HepG2 (cell line): ENCODE results near the gene MDM4. TPM values are rescaled to one million over a fixed set of nuclear protein-coding genes. Genes with fewer than 3 reads are reported as not detected.

ENCODE experiments used
- DPF2 ChIP-seq: sonication (generic); formaldehyde crosslinking; IDR thresholded peaks from 2 replicates; pipeline ENCODE4 v1.4.0; 2020; ENCODE audit warnings: mild to moderate bottlenecking, low read depth, missing genetic modification reagents, borderline replicate concordance
- HNF4A ChIP-seq: sonication (generic); formaldehyde crosslinking; IDR thresholded peaks from 2 replicates; pipeline ENCODE4 v1.4.0; 2020; ENCODE audit warnings: missing genetic modification reagents
- KDM3A ChIP-seq: IDR thresholded peaks from 2 replicates; pipeline ENCODE4 v1.6.1; 2018; ENCODE audit warnings: low read depth, missing compliant biosample characterization
- KMT2B ChIP-seq: IDR thresholded peaks from 2 replicates; pipeline ENCODE4 v1.6.1; 2016; ENCODE audit warnings: missing genetic modification reagents, missing compliant biosample characterization
- MBNL3 ChIP-seq: fragments of 250-450 bp; sonication (Bioruptor Pico); conservative IDR thresholded peaks from 2 replicates; pipeline ENCODE4 v1.8.0; 2022; ENCODE audit warnings: mild to moderate bottlenecking, inconsistent platforms
- NFYC ChIP-seq: IDR thresholded peaks from 2 replicates; pipeline ENCODE4 v1.6.1; 2016; ENCODE audit warnings: missing genetic modification reagents, missing compliant biosample characterization
- RARG ChIP-seq: sonication (generic); formaldehyde crosslinking; IDR thresholded peaks from 2 replicates; pipeline ENCODE4 v1.4.0; 2020; ENCODE audit warnings: low read depth, mild to moderate bottlenecking, missing genetic modification reagents
- ZFP1 ChIP-seq: IDR thresholded peaks from 2 replicates; pipeline ENCODE4 v1.6.1; 2016
- ZNF296 ChIP-seq: sonication (generic); formaldehyde crosslinking; conservative IDR thresholded peaks from 2 replicates; pipeline ENCODE4 v1.5.0; 2020; ENCODE audit warnings: mild to moderate bottlenecking, missing genetic modification reagents
- ZNF441 ChIP-seq: sonication (generic); formaldehyde crosslinking; IDR thresholded peaks from 2 replicates; pipeline ENCODE4 v1.7.0; 2021; ENCODE audit warnings: missing genetic modification reagents, borderline replicate concordance
- ZNF674 ChIP-seq: sonication (generic); formaldehyde crosslinking; IDR thresholded peaks from 2 replicates; pipeline ENCODE4 v1.5.0; 2020; ENCODE audit warnings: low read depth, mild to moderate bottlenecking, missing genetic modification reagents
- polyA plus RNA-seq, 8 experiments: library from polyadenylated mRNA; depleted of rRNA in 3 of 8; stranded (reverse) in 7 of 8; unstranded in 1 of 8; fragments of >200 nt; fragmentation: Illumina TruSeq in 4 of 8; extraction: Trizol in 4 of 8; gene quantifications; 2 replicates each; pipeline versions ENCODE4 v1.2.1 to v1.2.3, GENCODE V29; 2011 to 2016; ENCODE audit warnings: low read depth in 4 of 8, missing spikeins in 1 of 8, mixed read lengths in 1 of 8; ENCODE audit not compliant: insufficient read depth in 1 of 8
- total RNA-seq, 5 experiments: library from RNA; depleted of rRNA; stranded (reverse); fragments of >200 nt; fragmentation: Illumina TruSeq; extraction: Trizol; gene quantifications; 2 replicates each; pipeline ENCODE4 v1.2.3, GENCODE V29; 2016; ENCODE audit warnings: low read depth in 1 of 5
- TF ChIP-seq, protein P1 (sequence below): sonication (generic); formaldehyde crosslinking; conservative IDR thresholded peaks from 2 replicates; pipeline ENCODE4 v1.8.0; 2022; ENCODE audit warnings: low read depth, missing genetic modification reagents
- TF ChIP-seq, protein P2 (sequence below): IDR thresholded peaks from 2 replicates; pipeline ENCODE4 v1.6.1; 2016; ENCODE audit warnings: low read depth, missing genetic modification reagents, missing compliant biosample characterization
- TF ChIP-seq, protein P3 (sequence below): sonication (generic); formaldehyde crosslinking; IDR thresholded peaks from 2 replicates; pipeline ENCODE4 v1.4.0; 2020; ENCODE audit warnings: missing genetic modification reagents
- TF ChIP-seq, protein P4 (sequence below): sonication (generic); formaldehyde crosslinking; IDR thresholded peaks from 2 replicates; pipeline ENCODE4 v1.4.0; 2020; ENCODE audit warnings: missing genetic modification reagents, mild to moderate bottlenecking, borderline replicate concordance
- TF ChIP-seq, protein P5 (sequence below): IDR thresholded peaks from 2 replicates; pipeline ENCODE4 v1.6.1; 2016; ENCODE audit warnings: mild to moderate bottlenecking, missing biosample characterization, missing genetic modification reagents
- TF ChIP-seq, protein P6 (sequence below): sonication (generic); formaldehyde crosslinking; IDR thresholded peaks from 2 replicates; pipeline ENCODE4 v1.4.0; 2020; ENCODE audit warnings: mild to moderate bottlenecking, missing genetic modification reagents

MDM4 gene
- total and polyA plus RNA-seq, 2 of the 13 experiments (the other 11 are each of a cell fraction or from before 2014, with no cell fraction given), result 14.9 to 19.0 TPM

DNA sequence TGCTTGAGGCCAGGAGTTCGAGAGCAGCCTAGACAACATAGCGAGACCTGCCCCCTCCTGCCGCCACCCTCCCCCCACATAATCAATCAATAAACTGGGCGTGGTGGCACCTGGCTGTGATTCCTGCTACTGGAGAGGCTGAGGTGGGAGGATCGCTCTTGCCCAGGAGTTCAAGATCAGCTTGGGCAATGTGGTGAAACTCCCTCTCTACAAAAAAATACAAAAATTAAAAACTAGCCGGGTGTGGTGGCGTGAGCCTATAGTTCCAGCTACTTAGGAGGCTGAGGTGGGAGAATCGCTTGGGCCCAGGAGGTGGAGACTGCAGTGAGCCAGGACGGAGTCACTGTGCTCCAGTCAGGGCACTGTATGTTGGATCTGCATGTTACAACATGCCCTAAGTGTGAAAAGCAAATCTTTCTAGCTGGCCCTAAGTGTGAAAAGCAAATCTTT, 7.0 kb upstream of the MDM4 start (continued):
- TF ChIP-seq, protein P1, sequence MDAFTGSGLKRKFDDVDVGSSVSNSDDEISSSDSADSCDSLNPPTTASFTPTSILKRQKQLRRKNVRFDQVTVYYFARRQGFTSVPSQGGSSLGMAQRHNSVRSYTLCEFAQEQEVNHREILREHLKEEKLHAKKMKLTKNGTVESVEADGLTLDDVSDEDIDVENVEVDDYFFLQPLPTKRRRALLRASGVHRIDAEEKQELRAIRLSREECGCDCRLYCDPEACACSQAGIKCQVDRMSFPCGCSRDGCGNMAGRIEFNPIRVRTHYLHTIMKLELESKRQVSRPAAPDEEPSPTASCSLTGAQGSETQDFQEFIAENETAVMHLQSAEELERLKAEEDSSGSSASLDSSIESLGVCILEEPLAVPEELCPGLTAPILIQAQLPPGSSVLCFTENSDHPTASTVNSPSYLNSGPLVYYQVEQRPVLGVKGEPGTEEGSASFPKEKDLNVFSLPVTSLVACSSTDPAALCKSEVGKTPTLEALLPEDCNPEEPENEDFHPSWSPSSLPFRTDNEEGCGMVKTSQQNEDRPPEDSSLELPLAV (CRISPR knock-in tag), result no peak
- TF ChIP-seq, protein P2, sequence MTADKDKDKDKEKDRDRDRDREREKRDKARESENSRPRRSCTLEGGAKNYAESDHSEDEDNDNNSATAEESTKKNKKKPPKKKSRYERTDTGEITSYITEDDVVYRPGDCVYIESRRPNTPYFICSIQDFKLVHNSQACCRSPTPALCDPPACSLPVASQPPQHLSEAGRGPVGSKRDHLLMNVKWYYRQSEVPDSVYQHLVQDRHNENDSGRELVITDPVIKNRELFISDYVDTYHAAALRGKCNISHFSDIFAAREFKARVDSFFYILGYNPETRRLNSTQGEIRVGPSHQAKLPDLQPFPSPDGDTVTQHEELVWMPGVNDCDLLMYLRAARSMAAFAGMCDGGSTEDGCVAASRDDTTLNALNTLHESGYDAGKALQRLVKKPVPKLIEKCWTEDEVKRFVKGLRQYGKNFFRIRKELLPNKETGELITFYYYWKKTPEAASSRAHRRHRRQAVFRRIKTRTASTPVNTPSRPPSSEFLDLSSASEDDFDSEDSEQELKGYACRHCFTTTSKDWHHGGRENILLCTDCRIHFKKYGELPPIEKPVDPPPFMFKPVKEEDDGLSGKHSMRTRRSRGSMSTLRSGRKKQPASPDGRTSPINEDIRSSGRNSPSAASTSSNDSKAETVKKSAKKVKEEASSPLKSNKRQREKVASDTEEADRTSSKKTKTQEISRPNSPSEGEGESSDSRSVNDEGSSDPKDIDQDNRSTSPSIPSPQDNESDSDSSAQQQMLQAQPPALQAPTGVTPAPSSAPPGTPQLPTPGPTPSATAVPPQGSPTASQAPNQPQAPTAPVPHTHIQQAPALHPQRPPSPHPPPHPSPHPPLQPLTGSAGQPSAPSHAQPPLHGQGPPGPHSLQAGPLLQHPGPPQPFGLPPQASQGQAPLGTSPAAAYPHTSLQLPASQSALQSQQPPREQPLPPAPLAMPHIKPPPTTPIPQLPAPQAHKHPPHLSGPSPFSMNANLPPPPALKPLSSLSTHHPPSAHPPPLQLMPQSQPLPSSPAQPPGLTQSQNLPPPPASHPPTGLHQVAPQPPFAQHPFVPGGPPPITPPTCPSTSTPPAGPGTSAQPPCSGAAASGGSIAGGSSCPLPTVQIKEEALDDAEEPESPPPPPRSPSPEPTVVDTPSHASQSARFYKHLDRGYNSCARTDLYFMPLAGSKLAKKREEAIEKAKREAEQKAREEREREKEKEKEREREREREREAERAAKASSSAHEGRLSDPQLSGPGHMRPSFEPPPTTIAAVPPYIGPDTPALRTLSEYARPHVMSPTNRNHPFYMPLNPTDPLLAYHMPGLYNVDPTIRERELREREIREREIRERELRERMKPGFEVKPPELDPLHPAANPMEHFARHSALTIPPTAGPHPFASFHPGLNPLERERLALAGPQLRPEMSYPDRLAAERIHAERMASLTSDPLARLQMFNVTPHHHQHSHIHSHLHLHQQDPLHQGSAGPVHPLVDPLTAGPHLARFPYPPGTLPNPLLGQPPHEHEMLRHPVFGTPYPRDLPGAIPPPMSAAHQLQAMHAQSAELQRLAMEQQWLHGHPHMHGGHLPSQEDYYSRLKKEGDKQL, result peak; percentile 45; the same call in 1 of the 2 replicates
- TF ChIP-seq NFYC (CRISPR knock-in tag), result no peak
- TF ChIP-seq ZNF296 (CRISPR knock-in tag), result no peak
- TF ChIP-seq HNF4A (CRISPR knock-in tag), result peak; percentile 66
- no peak for TF ChIP-seq ZNF674 (CRISPR knock-in tag)
- TF ChIP-seq, protein P3, sequence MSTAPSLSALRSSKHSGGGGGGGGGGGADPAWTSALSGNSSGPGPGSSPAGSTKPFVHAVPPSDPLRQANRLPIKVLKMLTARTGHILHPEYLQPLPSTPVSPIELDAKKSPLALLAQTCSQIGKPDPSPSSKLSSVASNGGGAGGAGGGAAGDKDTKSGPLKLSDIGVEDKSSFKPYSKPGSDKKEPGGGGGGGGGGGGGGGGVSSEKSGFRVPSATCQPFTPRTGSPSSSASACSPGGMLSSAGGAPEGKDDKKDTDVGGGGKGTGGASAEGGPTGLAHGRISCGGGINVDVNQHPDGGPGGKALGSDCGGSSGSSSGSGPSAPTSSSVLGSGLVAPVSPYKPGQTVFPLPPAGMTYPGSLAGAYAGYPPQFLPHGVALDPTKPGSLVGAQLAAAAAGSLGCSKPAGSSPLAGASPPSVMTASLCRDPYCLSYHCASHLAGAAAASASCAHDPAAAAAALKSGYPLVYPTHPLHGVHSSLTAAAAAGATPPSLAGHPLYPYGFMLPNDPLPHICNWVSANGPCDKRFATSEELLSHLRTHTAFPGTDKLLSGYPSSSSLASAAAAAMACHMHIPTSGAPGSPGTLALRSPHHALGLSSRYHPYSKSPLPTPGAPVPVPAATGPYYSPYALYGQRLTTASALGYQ (CRISPR knock-in tag), result no peak
- TF ChIP-seq, protein P4, sequence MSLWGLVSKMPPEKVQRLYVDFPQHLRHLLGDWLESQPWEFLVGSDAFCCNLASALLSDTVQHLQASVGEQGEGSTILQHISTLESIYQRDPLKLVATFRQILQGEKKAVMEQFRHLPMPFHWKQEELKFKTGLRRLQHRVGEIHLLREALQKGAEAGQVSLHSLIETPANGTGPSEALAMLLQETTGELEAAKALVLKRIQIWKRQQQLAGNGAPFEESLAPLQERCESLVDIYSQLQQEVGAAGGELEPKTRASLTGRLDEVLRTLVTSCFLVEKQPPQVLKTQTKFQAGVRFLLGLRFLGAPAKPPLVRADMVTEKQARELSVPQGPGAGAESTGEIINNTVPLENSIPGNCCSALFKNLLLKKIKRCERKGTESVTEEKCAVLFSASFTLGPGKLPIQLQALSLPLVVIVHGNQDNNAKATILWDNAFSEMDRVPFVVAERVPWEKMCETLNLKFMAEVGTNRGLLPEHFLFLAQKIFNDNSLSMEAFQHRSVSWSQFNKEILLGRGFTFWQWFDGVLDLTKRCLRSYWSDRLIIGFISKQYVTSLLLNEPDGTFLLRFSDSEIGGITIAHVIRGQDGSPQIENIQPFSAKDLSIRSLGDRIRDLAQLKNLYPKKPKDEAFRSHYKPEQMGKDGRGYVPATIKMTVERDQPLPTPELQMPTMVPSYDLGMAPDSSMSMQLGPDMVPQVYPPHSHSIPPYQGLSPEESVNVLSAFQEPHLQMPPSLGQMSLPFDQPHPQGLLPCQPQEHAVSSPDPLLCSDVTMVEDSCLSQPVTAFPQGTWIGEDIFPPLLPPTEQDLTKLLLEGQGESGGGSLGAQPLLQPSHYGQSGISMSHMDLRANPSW (CRISPR knock-in tag), result no peak
- no peak for TF ChIP-seq KMT2B
- TF ChIP-seq, protein P5, sequence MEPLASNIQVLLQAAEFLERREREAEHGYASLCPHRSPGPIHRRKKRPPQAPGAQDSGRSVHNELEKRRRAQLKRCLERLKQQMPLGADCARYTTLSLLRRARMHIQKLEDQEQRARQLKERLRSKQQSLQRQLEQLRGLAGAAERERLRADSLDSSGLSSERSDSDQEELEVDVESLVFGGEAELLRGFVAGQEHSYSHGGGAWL, result no peak
- TF ChIP-seq KDM3A (CRISPR knock-in tag), result no peak
- TF ChIP-seq MBNL3 (CRISPR knock-in tag), result no peak
- no peak for TF ChIP-seq DPF2 (CRISPR knock-in tag)
- no peak for TF ChIP-seq ZFP1
- no peak for TF ChIP-seq RARG (CRISPR knock-in tag)
- TF ChIP-seq ZNF441 (CRISPR knock-in tag), result no peak
- TF ChIP-seq, protein P6, sequence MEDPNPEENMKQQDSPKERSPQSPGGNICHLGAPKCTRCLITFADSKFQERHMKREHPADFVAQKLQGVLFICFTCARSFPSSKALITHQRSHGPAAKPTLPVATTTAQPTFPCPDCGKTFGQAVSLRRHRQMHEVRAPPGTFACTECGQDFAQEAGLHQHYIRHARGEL (CRISPR knock-in tag), result no peak
